ENCODE results near the gene FBXL17. TPM values are rescaled to one million over a fixed set of nuclear protein-coding genes. Genes with fewer than 3 reads are reported as not detected.

FBXL17 gene
- polyA plus RNA-seq, 3 donors from 2014 or later, result 2.8 to 8.5 (median 5.6) TPM

DNA sequence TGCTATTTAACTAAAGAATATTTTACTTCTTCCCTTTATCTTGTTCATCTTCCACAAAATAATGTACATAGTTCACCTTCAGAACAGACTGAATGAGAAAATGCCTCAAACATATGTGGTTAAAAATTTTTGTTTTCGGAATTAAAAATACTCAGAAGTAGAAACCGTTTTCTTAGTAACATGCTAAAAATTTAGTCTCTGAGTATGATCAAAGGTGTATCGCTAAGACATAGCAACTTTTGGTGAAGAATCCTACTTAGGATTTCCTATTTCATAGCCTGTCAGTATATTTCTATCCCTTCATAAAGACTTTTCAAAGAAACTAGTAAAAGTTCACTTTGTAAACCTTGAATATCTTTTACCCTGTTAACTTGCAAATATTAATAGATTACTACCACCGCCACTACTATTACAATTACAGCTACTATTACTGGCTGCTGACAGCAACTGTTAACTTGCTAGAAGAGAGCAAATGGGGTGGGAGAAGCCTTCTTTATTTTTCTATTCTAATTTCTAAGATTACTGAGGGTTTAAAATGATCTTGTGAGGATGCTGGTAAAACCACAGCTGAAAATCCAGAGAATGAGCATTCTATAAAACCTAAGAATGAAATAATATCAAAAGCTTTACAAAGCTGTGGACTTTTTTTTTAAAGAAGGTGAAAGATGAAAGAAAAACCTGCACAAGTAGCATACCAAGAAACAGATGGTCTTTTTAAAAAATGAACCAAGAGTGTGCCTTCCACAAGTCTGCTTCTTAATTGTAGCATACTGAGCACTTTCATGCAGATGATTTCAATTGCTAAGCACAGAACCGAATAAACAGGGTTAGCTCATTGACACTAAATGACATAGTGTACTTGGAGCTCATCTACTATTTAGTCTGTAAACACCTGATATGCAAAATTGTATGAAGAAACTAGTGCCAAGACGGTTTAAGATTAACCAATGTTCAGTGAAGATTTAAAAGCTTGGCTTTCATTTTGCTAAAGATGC is 464.9 kb downstream of the FBXL17 start:
- no peak overlapping the region for H3K27ac Mint-ChIP-seq
- peaks cover 3 to 23% (median 3%) of the 10 kb centered on the region in 3 donors for H3K36me3 Mint-ChIP-seq
- H3K4me3 Mint-ChIP-seq, result no peak overlapping the region
- peaks cover 0 to 3% (median 2%) of the 10 kb centered on the region in 3 donors for H3K27me3 Mint-ChIP-seq (ENCODE audit: low read depth in 3 of 3)
- H3K4me1 Mint-ChIP-seq, result peaks cover 0 to 2% of the 10 kb centered on the region in 2 donors
- H3K9me3 Mint-ChIP-seq, result no peaks in the 10 kb centered on the region
- no peak for DNase-seq

DNA sequence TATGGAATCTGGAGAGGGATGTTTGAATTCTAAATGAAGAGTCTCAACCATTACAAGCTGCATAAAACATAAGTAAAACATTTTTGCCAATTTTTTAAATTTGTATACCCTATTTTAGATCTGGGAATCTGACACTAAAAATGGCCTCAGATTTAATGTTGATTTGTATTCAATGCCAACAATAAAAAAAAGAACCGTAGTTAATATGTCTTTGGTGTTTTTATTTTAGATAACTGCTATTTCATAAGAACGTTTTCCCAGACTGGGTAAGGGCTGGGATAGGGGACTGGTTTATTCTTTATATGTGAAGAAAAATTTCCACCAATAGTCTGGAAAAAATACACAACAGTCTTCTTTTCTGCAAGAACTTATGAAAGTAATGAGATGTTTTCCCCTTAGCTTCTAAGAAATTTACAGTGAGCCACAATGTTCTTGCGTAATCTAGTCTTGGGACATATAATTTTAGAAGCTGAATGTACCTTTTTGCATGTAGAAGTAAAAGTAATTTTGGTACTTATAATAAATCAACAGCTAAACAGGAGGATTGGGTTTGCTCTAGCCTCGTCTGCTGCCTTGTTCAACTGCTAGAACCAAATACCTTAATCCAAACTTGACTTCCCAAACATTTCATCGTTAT is 466.6 kb downstream of the FBXL17 start:
- H3K27me3 Mint-ChIP-seq (ENCODE audit: low read depth in 3 of 3), result peaks cover 0 to 3% (median 0%) of the 10 kb centered on the region in 3 donors
- no peak overlapping the region for H3K27ac Mint-ChIP-seq
- H3K36me3 Mint-ChIP-seq, result peaks cover 0 to 23% (median 3%) of the 10 kb centered on the region in 3 donors
- peaks cover 0 to 2% of the 10 kb centered on the region in 2 donors for H3K4me1 Mint-ChIP-seq
- H3K9me3 Mint-ChIP-seq, result no peaks in the 10 kb centered on the region
- no peak overlapping the region for H3K4me3 Mint-ChIP-seq
- DNase-seq, result no peak

DNA sequence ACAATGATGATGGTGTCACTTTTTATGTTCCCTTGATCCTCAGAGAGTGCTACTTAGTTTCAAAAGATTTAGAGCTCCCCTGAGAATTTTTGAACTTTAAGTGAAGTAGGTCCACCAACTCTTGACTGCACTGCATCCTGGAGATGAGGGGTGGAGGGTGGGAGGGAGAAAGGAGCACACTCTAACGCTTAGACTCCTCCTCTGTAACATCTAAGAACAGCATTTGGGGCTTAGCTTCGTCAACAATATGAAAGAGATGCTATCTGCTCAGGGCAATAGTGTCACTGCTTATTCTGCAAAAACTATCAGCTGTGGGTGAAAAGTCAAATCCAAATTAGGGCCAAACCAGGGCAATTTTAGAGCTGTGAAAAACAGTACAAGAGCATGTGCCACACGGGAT is 468.4 kb downstream of the FBXL17 start:
- DNase-seq, result no peak
- no peaks in the 10 kb centered on the region for H3K9me3 Mint-ChIP-seq
- no peak overlapping the region for H3K27ac Mint-ChIP-seq
- H3K36me3 Mint-ChIP-seq, result peaks cover 0 to 13% (median 7%) of the 10 kb centered on the region in 3 donors
- no peaks in the 10 kb centered on the region for H3K27me3 Mint-ChIP-seq (ENCODE audit: low read depth in 3 of 3)
- no peak overlapping the region for H3K4me3 Mint-ChIP-seq
- H3K4me1 Mint-ChIP-seq, result peaks cover 0 to 2% of the 10 kb centered on the region in 2 donors

DNA sequence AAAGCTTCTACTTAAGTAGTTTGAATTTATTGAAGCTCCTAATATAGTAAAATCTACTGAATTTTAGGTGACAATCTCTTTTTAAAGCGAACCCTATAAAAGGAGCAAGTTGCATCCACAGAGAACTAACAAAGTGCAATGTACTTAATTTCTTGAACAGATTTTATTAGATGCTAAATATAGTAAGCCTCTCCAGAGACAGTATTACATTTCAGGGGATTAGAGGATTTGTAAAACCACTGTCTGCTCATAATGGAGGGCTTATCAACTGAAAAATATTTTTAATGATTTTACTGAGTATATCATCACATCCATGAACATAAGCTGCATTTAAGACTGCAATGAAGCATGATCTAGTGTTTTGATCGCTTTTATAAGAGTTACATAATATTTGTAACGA is 481.2 kb downstream of the FBXL17 start:
- Mint-ChIP-seq H3K27ac (no peak overlapping the region), H3K27me3 (ENCODE audit: low read depth in 3 of 3) (peaks cover 0 to 2% (median 0%) of the 10 kb centered on the region in 3 donors), H3K9me3 (peaks cover 0 to 4% (median under 1%) of the 10 kb centered on the region in 6 donors), H3K4me3 (no peak overlapping the region), H3K4me1 (no peaks in the 10 kb centered on the region), H3K36me3 (peaks cover 3 to 4% (median 4%) of the 10 kb centered on the region in 3 donors)
- no peak for DNase-seq

DNA sequence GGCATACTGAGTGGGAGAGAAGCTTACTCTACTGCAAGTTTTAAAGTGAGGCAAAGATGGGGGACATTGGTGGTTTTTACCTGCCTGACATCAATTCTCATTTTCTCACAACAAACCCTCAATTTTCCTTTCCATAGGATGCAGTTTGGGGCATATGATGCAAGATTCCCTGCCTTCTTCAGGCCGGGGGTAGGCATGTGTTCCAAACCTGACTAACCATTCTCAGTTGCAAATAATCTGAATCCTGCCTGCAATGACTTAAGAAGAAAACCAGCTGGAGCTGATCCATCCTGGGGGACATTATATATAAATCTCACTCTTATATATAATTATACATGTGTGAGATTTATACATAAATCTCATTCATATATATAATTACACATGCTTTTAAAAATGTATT is 487.5 kb downstream of the FBXL17 start:
- Mint-ChIP-seq H3K4me3 (no peak overlapping the region), H3K9me3 (peaks cover 0 to 4% (median under 1%) of the 10 kb centered on the region in 6 donors), H3K27me3 (ENCODE audit: low read depth in 3 of 3) (peaks cover 0 to 3% (median 2%) of the 10 kb centered on the region in 3 donors), H3K27ac (no peak overlapping the region), H3K36me3 (peaks cover 3 to 16% (median 7%) of the 10 kb centered on the region in 3 donors), H3K4me1 (no peaks in the 10 kb centered on the region)
- DNase-seq, result no peak

DNA sequence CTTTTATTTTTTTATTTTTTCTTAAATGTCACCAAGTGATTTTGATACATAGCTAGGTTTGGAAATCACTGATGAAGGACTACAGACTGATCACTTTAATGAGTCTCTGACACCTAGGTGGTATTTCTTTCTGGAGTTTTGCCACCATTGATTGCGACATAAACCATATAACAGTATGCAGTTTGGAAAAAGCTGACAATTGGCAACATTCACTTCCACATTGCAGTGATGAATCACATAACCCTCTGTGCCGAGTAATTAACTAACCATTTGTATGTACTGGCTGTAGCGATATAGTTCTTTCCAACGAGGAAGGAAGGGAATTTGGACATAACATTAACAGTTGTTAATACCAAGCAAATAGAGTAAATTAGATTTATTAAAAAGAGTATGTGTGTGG is 488.3 kb downstream of the FBXL17 start:
- Mint-ChIP-seq H3K9me3 (no peaks in the 10 kb centered on the region), H3K4me1 (no peaks in the 10 kb centered on the region), H3K36me3 (peaks cover 0 to 12% (median 4%) of the 10 kb centered on the region in 3 donors), H3K4me3 (no peak overlapping the region), H3K27ac (no peak overlapping the region), H3K27me3 (ENCODE audit: low read depth in 3 of 3) (peaks cover 0 to 3% (median 2%) of the 10 kb centered on the region in 3 donors)
- DNase-seq, result no peak

DNA sequence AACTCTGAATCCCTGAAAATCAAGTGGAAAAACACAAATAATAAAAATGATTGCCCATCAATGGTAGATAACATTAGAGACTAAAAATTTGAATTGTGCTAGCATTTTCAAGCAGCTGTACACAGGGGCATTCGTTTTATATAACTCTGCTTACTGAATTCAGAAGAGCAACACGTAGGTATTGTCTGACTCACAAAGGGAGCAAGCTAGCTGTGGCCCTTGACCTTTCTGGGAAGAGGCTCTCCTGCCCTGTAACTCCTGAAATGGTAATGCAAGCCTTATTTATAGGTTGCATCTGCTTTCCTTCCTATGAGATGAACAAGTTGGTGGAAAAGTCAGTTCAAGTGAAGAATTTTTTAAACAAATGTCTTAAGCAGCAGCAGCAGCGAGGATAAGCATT is 492.5 kb downstream of the FBXL17 start:
- H3K36me3 Mint-ChIP-seq, result peaks cover 0 to 16% (median 4%) of the 10 kb centered on the region in 3 donors
- H3K4me3 Mint-ChIP-seq, result no peak overlapping the region
- no peak for DNase-seq
- no peak overlapping the region for H3K27ac Mint-ChIP-seq
- H3K4me1 Mint-ChIP-seq, result peaks cover 0 to 4% of the 10 kb centered on the region in 2 donors
- no peaks in the 10 kb centered on the region for H3K9me3 Mint-ChIP-seq
- peaks cover 0 to 5% (median 3%) of the 10 kb centered on the region in 3 donors for H3K27me3 Mint-ChIP-seq (ENCODE audit: low read depth in 3 of 3)

DNA sequence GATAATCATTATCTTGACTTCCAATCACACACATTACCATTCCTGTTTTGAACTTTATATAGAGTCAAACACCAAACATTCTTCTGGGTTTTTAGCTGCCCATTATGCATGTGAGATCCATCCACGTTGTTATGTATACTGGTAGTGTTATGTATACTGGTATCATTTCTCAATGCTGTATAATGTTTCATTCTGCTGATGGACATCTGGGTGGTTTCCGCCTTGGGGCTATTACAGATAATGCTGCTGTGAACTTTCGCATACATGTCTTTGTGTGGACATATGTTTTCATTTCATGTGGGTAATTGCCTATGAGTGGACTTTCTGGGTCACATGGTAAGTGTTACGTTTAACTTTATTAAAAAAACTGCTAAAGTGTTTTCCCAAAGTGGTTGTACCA is 493.4 kb downstream of the FBXL17 start:
- Mint-ChIP-seq H3K27ac (no peak overlapping the region), H3K27me3 (ENCODE audit: low read depth in 3 of 3) (peaks cover 0 to 5% (median 3%) of the 10 kb centered on the region in 3 donors), H3K36me3 (peaks cover 0 to 16% (median 4%) of the 10 kb centered on the region in 3 donors), H3K9me3 (no peaks in the 10 kb centered on the region), H3K4me3 (no peak overlapping the region), H3K4me1 (peaks cover 0 to 4% of the 10 kb centered on the region in 2 donors)
- no peak for DNase-seq

DNA sequence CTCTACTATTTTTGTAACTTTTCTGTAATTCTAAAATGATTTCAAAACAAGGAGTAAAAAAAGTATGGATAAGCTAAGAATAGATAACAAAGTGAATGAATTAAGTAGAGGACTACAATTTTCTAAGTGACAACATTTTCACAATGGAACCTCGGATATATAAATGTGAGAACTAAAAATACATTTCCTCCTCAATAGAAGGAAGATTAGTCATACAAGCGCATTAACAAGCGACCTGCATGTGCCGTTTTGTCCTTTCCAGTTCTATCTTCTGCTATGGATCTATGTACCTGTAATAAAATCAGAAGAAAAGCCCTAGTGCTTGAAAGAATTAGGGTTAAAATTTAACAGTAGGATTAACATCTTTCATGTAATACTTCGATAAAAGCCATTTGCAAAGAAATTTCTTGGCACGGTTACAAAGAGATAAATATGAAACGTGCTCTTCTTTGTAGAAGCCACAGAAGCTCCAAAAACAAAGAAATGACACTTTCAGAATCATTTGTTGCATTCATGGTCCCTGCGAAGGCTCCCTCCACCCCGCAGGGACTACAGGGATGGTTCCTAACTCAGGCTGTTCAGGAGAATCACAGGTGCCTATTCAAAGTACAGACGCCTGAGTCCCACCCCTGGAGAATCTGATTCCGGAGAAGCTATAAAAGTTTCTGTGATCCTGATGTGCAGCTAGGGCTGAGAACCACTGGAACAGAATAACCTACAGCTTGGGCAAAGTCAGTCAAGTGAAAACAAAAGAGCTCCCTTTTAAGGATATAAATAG is 494.5 kb downstream of the FBXL17 start:
- Mint-ChIP-seq H3K27ac (no peak overlapping the region), H3K4me3 (no peak overlapping the region)

DNA sequence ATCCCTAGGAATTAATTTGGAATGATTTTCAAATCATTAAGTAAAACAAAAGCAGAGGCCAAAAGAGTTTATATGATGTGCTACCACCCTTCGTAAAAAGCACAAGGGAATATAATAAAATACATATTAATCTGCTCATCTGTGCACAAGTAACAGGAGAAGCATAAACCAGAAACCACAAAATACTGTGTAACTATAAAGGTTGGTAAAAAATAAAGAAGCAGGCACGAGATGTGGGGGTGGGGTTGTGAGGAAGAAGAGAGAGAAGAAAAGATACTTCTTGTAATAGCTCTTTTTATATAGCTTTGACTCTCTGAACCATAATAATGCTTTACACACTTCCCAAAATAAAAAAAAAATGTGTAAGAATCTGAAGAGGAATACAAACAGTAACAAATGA is 496.3 kb downstream of the FBXL17 start:
- DNase-seq, result no peak
- Mint-ChIP-seq H3K27me3 (ENCODE audit: low read depth in 3 of 3) (peaks cover 0 to 5% (median 2%) of the 10 kb centered on the region in 3 donors), H3K36me3 (peaks cover 0 to 6% (median 2%) of the 10 kb centered on the region in 3 donors), H3K4me1 (peaks cover 0 to 4% of the 10 kb centered on the region in 2 donors), H3K27ac (no peak overlapping the region), H3K4me3 (no peak overlapping the region), H3K9me3 (no peaks in the 10 kb centered on the region)

More for the DNA sequence above, 494.5 kb downstream of the FBXL17 start:
- Mint-ChIP-seq H3K36me3 (peaks cover 0 to 16% (median 4%) of the 10 kb centered on the region in 3 donors), H3K9me3 (no peaks in the 10 kb centered on the region), H3K4me1 (peaks cover 0 to 4% of the 10 kb centered on the region in 2 donors), H3K27me3 (ENCODE audit: low read depth in 3 of 3) (peaks cover 0 to 5% (median 3%) of the 10 kb centered on the region in 3 donors)
- no peak for DNase-seq

DNA sequence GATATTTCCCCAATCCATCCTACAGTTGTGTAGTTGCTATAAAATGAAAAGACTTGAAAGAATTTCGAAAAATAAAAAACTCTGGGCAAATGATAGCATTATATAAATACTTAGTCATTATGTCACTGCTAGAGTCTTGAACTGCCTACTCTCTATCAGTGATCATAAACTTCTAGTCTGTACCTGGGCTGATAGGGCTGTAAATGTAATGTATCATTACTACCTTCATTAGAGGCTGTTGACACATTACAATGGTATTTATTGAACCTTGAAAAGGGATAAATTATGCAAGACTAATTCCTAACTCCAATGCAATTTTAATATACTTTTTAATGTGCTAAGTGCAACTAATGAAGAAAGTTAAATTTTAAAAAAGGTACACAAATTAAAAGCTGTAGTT is 497.0 kb downstream of the FBXL17 start:
- Mint-ChIP-seq H3K27ac (no peak overlapping the region), H3K36me3 (peaks cover 0 to 6% (median 4%) of the 10 kb centered on the region in 3 donors), H3K4me3 (no peak overlapping the region), H3K27me3 (ENCODE audit: low read depth in 3 of 3) (peaks cover 0 to 2% (median 1%) of the 10 kb centered on the region in 3 donors), H3K4me1 (peaks cover 0 to 4% of the 10 kb centered on the region in 2 donors), H3K9me3 (no peaks in the 10 kb centered on the region)
- DNase-seq, result no peak

DNA sequence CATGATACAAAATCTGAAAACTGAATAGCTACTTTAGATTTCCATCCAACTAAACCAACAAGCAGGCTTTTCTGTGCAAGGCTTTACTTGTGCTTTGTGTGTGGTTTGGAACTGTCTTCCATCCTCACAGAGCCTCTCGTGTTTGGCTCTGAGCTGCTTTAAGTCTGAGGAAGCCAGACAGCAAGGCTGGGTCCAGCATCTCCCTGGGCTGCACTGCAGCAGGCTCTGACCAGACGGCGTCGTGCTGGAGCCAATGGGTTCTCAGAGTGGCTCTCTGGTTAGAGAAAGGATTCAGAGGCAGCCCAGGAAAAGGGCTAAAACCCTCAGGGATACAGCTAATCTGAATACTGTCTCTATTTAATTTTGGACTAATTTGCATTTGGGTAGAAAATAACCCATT is 503.2 kb downstream of the FBXL17 start:
- peaks cover 4 to 13% (median 7%) of the 10 kb centered on the region in 3 donors for H3K36me3 Mint-ChIP-seq
- no peaks in the 10 kb centered on the region for H3K4me1 Mint-ChIP-seq
- H3K27ac Mint-ChIP-seq, result no peak overlapping the region
- no peak overlapping the region for H3K4me3 Mint-ChIP-seq
- no peak for DNase-seq
- no peaks in the 10 kb centered on the region for H3K9me3 Mint-ChIP-seq
- no peaks in the 10 kb centered on the region for H3K27me3 Mint-ChIP-seq (ENCODE audit: low read depth in 3 of 3)

DNA sequence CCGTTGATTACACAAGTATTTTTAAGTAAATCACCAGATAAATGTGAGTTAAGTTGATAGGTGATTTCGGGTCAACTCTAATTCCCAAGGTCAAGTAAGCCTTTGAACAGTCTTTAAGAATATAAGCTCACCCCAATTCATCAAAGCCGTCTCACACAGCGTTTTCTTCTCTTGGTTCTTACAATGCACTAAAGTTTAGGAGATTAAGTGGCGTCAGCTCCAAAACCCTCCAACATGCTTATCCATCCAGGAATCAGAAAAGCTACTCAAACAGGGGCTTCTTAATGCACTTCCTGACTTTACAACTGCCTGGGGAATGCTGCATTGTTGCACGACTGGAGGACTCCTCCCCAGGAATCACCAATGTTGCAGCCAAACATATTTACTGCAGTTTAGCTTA is 505.0 kb downstream of the FBXL17 start:
- no peaks in the 10 kb centered on the region for H3K27me3 Mint-ChIP-seq (ENCODE audit: low read depth in 3 of 3)
- H3K4me1 Mint-ChIP-seq, result no peaks in the 10 kb centered on the region

More for the DNA sequence above, 505.0 kb downstream of the FBXL17 start:
- Mint-ChIP-seq H3K36me3 (peaks cover 4 to 16% (median 14%) of the 10 kb centered on the region in 3 donors), H3K27ac (no peak overlapping the region), H3K4me3 (no peak overlapping the region), H3K9me3 (no peaks in the 10 kb centered on the region)
- no peak for DNase-seq

Measured in immature natural killer cell (primary cell).